HFF-Myc (cell line): ENCODE results near the gene PTPRT.

Experiments
- DNase-seq: peaks from one replicate; pipeline ENCODE4 v3.0.0-alpha.2; 2011; ENCODE audit warnings: low read depth; ENCODE audit errors: extremely low read depth
- H3K4me3 ChIP-seq: replicated peaks from 2 replicates; pipeline ENCODE4 v1.5.1; 2011; ENCODE audit warnings: low read depth, mild to moderate bottlenecking, control low read depth, low read length
- TF ChIP-seq, protein P1 (sequence below): IDR thresholded peaks from 2 replicates; pipeline ENCODE4 v1.5.1; 2012; ENCODE audit warnings: mild to moderate bottlenecking, low read depth, low read length, control low read depth; ENCODE audit errors: missing control alignments

PTPRT gene

DNA sequence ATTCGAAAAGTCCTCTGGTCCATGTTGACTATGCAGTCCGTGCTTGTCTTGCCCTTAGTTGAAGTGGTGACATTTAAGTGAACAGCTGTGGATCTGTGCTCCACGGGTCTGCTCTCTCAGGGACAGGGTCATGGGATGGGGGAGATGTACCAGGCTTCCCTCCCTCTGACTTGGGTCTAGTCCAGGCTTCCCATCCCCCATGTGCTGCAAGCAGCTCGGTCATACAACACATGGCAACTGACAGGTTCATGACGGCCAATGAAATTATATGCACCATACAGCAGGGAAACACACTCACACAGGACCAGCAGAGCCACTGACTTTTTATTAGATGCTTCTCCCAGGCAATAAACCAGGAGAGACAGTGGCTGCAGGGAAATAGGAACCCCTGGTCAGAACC lies 201.4 kb downstream of the PTPRT start:
- DNase-seq: no peak
- H3K4me3 ChIP-seq: no peak overlapping the region
- TF ChIP-seq, protein P1, sequence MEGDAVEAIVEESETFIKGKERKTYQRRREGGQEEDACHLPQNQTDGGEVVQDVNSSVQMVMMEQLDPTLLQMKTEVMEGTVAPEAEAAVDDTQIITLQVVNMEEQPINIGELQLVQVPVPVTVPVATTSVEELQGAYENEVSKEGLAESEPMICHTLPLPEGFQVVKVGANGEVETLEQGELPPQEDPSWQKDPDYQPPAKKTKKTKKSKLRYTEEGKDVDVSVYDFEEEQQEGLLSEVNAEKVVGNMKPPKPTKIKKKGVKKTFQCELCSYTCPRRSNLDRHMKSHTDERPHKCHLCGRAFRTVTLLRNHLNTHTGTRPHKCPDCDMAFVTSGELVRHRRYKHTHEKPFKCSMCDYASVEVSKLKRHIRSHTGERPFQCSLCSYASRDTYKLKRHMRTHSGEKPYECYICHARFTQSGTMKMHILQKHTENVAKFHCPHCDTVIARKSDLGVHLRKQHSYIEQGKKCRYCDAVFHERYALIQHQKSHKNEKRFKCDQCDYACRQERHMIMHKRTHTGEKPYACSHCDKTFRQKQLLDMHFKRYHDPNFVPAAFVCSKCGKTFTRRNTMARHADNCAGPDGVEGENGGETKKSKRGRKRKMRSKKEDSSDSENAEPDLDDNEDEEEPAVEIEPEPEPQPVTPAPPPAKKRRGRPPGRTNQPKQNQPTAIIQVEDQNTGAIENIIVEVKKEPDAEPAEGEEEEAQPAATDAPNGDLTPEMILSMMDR: no peak

DNA sequence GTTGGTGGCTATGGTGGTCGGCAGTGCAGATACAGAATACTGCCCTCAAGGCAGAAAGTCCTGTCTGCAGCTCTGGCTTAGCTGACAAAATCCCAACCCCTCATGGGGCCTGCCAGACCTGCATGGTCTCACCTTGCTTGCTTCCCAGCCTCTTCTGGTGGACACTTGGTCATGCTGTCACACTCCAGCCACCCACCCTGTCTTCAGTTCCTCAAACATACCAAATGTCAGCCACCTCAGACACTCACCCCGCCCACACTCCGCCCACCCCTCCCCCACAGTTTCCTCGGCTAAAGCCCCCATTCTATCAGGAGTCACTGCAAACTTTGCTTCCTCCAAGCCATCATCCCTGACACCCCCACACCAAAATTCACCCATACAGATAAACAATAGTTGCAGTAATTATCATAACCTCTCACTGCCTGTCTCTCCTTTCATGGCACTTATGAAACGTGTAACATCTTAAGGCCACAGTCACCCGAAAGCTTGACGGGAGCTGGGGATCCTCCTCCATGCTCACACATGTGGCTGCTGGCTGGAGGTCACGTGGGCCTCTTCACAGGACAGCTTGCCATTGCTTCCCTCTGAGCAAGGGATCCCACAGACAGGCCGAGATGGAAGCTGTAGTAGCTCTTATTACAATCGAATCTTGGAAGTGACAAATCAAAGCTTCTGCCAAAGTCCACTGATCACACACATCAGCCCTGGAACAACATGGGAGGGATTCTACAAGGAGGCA lies 202.2 kb downstream of the PTPRT start:
- no peak for DNase-seq
- TF ChIP-seq, protein P1: no peak
- no peak overlapping the region for H3K4me3 ChIP-seq

DNA sequence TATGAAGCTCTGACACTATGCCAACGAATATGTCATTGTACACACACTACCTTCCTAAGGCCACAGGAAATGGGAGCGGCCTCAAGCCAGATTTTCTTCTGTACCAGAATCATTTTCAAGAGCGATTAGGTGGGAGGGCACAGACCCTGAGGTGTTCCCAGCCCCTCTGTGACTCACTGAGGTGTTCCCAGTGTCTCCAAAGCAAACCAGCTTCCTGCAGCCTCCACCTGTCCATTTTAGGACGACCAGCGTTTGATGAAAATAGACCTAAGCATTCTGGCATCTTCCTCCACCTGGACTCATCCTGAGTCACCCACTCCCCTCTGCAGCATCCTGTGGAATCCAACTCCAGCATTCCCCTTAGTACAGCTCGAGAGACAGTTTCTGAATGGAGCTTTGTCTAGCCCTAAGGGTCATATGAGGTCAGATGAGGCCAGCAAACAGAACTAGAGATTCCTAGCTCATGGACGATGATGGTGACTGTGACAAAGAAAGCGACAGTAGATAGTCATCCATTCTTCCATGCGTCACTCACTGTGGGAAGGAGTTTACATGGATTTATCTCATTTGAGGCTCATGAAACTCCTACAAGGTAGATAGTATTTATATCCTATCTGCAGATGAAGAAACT lies 203.4 kb downstream of the PTPRT start:
- no peak overlapping the region for H3K4me3 ChIP-seq
- DNase-seq: no peak
- TF ChIP-seq, protein P1: no peak

DNA sequence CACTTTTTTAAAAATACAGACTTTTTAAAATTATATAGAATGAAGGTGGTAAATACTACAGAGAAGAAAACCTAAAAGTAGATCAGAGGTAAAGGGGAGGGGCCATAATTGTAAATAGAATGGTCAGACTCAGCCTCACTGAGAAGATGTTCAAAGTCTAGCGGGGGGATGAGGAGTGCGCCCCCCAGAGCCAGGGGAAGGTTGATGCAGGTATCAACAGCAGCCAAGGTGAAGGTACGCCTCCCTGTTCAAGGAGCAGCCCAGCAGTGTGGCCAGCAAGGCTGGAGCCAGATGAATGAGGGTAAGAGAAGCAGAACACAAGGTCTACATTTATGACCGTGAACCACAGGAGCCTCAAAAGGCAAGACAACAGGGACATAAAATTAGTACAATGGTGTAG lies 204.1 kb downstream of the PTPRT start:
- TF ChIP-seq, protein P1: no peak
- H3K4me3 ChIP-seq: no peak overlapping the region
- DNase-seq: no peak

DNA sequence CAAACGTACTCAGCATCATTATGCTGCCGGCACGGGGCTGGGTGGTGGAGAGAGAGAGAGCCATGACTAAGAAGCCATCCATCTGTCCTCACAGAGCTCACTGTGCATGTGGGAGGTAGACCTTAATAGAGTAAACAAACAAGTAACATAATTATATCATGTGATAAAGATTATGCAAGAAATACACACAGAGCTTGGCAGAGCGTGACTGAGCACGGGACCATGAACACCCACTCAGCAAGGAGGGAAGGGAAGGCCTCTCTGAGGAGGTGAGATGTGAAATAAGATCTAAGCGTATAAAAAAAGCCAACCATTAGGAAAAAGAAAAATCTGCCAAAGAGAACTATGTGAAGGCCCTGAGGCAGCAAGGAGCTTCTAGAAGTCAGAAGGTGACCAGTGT lies 207.5 kb downstream of the PTPRT start:
- TF ChIP-seq, protein P1: no peak
- DNase-seq: no peak
- no peak overlapping the region for H3K4me3 ChIP-seq

DNA sequence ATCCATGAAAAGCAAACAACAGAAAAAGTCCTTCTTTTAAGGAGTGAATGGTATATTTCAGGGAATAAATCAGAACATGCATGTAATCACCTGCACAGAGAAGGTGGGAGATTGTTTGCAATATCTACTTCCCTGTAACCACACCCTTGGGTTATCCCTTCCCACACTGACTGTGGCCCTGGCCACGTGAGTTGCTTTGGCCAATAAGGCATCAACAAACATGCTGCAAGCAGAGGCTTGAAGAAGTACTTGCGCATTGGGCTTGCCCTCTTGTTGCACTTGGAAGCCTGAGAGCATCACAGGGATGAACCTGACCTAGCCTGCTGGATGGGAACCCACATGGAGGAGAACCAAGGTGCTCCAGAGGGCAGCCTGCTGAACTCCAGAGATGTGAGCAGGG lies 208.5 kb downstream of the PTPRT start:
- TF ChIP-seq, protein P1: no peak
- DNase-seq: no peak
- no peak overlapping the region for H3K4me3 ChIP-seq
